ENCODE data around the gene TUBGCP5. TPM values are rescaled to one million over a fixed set of nuclear protein-coding genes. Genes with fewer than 3 reads are reported as not detected.
A peak's percentile ranks its signal among the peaks of the same experiment; 100 is the strongest.

Gene TUBGCP5
- total and polyA plus RNA-seq, 2 of the 4 experiments (the other 2 are of a cell fraction) = 13.0 to 19.4 TPM

DNA sequence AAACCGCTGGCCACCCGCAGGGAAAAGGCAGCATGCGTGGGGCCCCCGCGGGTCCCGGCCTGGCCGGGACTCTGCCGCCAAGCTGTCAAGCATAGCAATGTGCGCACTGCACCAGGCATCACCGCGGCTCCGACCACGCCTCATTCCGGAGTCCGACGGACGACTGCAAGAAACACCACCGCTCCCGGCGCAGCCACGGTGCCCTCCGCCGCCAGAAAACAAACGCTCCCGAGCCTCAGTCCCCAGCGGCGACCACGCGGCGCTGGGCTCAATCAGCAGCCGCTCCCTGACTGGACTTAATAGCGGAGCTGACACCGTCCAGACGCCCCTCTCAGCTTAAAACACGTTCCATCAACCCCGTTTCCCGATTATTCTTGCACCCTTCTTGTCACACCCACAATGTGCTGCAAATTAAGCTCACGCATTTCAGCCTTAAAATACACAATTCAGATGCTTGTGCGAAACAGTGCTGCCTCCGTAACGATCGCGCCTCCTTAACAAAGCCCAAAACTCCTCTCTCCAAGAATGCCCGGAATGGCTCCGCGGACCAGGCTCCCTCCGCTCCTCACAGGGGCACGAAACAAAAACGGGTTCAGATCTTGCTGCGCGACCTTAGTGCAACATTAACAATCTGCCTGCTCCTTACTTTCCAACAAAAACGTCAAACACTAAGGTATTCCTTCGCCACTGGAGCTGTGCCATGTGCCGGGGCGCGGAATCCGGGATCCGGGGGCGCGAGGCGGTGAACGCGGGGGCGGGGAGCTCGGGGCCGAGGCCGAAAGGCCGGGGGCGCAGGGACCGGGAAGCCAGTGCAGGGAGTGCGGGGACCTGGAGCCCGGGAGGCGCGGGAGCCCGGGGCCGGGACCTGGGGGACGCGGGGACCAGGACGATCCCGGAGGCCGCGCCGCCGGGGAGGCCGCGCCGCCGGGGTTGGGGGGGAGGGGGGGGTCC lies 59.9 kb downstream of the TUBGCP5 start:
- H3K36me3 ChIP-seq (ENCODE audit: control insufficient read depth, insufficient read depth, low read length) = no peaks in the 10 kb centered on the region
- CTCF ChIA-PET = no interaction called here
- peak overlapping the region; percentile 97 for H3K23ac ChIP-seq (ENCODE audit: low read depth, low read length)
- no peak overlapping the region for H2BK120ac ChIP-seq (ENCODE audit: low read depth, low read length)
- peak overlapping the region; percentile 80 for H3K56ac ChIP-seq (ENCODE audit: extremely low read depth, insufficient read depth, low read length)
- peak overlapping the region; percentile 17 to 48; a peak in 3 of 4 replicates for H4K8ac ChIP-seq (ENCODE audit: low read depth in 2 of 2, low read length in 2 of 2)
- peak overlapping the region; percentile 5; the same call in 1 of the 2 replicates for H3K18ac ChIP-seq (ENCODE audit: low read depth, low read length)
- intact Hi-C loops (cut with micrococcal nuclease) = loop anchor here (1.0 kb wide), 1 partner anchor 18 kb away; no protein-coding TSS in a partner anchor
- TF ChIP-seq MAFK (IDR thresholded peaks at IDR 0.05; ENCODE audit: low read depth, low read length) = no peak
- 0 out of 2 replicates have a peak, but pooled peaks have one; percentile 7 for TF ChIP-seq MAZ (IDR thresholded peaks at IDR 0.05; ENCODE audit: borderline replicate concordance, low read depth, low read length)
- TF ChIP-seq SMC3 (IDR thresholded peaks at IDR 0.05; ENCODE audit: low read depth, low read length) = no peak
- TF ChIP-seq RCOR1 (IDR thresholded peaks at IDR 0.05; ENCODE audit: insufficient replicate concordance, low read length) = no peak
- no peak for TF ChIP-seq CEBPB (IDR thresholded peaks at IDR 0.05; ENCODE audit: low read depth, low read length)
- no peak for TF ChIP-seq RFX5 (IDR thresholded peaks at IDR 0.05; ENCODE audit: low read depth, low read length)
- TF ChIP-seq POLR2A (IDR thresholded peaks at IDR 0.05; ENCODE audit: low read depth, low read length) = peak; percentile 45; the same call in 1 of the 2 replicates
- TF ChIP-seq MXI1 (IDR thresholded peaks at IDR 0.05; ENCODE audit: borderline replicate concordance, low read depth, low read length) = peak; percentile 96
- TF ChIP-seq, protein P1, sequence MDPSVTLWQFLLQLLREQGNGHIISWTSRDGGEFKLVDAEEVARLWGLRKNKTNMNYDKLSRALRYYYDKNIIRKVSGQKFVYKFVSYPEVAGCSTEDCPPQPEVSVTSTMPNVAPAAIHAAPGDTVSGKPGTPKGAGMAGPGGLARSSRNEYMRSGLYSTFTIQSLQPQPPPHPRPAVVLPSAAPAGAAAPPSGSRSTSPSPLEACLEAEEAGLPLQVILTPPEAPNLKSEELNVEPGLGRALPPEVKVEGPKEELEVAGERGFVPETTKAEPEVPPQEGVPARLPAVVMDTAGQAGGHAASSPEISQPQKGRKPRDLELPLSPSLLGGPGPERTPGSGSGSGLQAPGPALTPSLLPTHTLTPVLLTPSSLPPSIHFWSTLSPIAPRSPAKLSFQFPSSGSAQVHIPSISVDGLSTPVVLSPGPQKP (IDR thresholded peaks at IDR 0.05; ENCODE audit: borderline replicate concordance, low read depth, low read length) = no peak
- TF ChIP-seq FOS (IDR thresholded peaks at IDR 0.05; ENCODE audit: low read depth, low read length) = no peak
- no peak for TF ChIP-seq NFE2L2 (IDR thresholded peaks at IDR 0.05; ENCODE audit: low read depth, low read length)
- peak overlapping the region; percentile 91 for H3K4me3 ChIP-seq (ENCODE audit: insufficient read depth, low read depth, low read length)
- peak overlapping the region; percentile 24; the same call in 1 of the 2 replicates for H4K5ac ChIP-seq (ENCODE audit: low read depth, low read length)
- H3K4ac ChIP-seq (ENCODE audit: low read depth, low read length) = peak overlapping the region; percentile 77
- H2BK20ac ChIP-seq (ENCODE audit: low read depth, low read length) = no peak overlapping the region
- no peaks in the 10 kb centered on the region for H3K27me3 ChIP-seq (ENCODE audit: control insufficient read depth, insufficient read depth, low read length)
- POLR2A ChIA-PET (ENCODE audit: unreplicated experiment) = no interaction called here
- DNase-seq = peak; percentile 42
- peaks cover 47% of the 10 kb centered on the region for H4K20me1 ChIP-seq (ENCODE audit: insufficient read depth, low read length)
- peaks cover 2% of the 10 kb centered on the region for H3K4me1 ChIP-seq (ENCODE audit: control insufficient read depth, insufficient read depth, low read length)
- dilution Hi-C loops (cut with HindIII; ENCODE audit: low sequenced_read_pairs, unreplicated experiment) = no loop called here
- H2AK9ac ChIP-seq (replicated peaks; ENCODE audit: low read depth, low read length, poor library complexity) = peak overlapping the region; percentile 65
- ATAC-seq (ENCODE audit: low read depth) = peak; percentile 44
- H3K27ac ChIP-seq (ENCODE audit: insufficient read depth, low read length) = peak overlapping the region; percentile 80
- in situ Hi-C loops (cut with MboI; ENCODE audit: low sequenced_read_pairs) = no loop called here
- peak overlapping the region; percentile 26; the same call in 1 of the 2 replicates for H4K91ac ChIP-seq (ENCODE audit: insufficient read depth, low read depth, low read length)
- BruUV-seq (replicated peaks) = no TSS peak
- peak overlapping the region; percentile 90 for H2AK5ac ChIP-seq (ENCODE audit: low read depth, low read length)
- peak overlapping the region; percentile 22 for H2BK5ac ChIP-seq (ENCODE audit: low read depth, low read length, poor library complexity, severe bottlenecking)
- peaks cover 6% of the 10 kb centered on the region for H3K9me1 ChIP-seq (ENCODE audit: insufficient read depth, low read length)
- no peaks in the 10 kb centered on the region for H3K9me3 ChIP-seq (ENCODE audit: control insufficient read depth, insufficient read depth, low read length)
- peak overlapping the region; percentile 97 for H3K9ac ChIP-seq (ENCODE audit: low read depth, low read length)
- 1% methylated on average over 44 of the region's 88 CpGs; no CpG with 5 or more reads in 1 of the 2 experiments for WGBS, 2 experiments (ENCODE audit: extremely low coverage in 2 of 2, insufficient read length in 1 of 2)
- H2AFZ ChIP-seq (replicated peaks; ENCODE audit: low read length, poor library complexity) = peak overlapping the region; percentile 97
- H2BK15ac ChIP-seq (ENCODE audit: low read depth, low read length) = no peak overlapping the region
- H3K79me1 ChIP-seq (ENCODE audit: low read depth in 1 of 2, low read length in 2 of 2) = peaks cover 3 to 27% of the 10 kb centered on the region in 2 experiments; a peak in 3 of 4 replicates
- peak overlapping the region; percentile 96 for H3K4me2 ChIP-seq (ENCODE audit: low read depth, low read length)
- peak overlapping the region; percentile 59 for H3K14ac ChIP-seq (replicated peaks; ENCODE audit: low read depth, low read length)

Measured in IMR-90 (cell line).